Measurements from ENCODE around the gene CCR5AS.

The CCR5AS gene

GRCh38 chr3:46374755-46375154 is 32.1 kb downstream of the CCR5AS start:
- no peak for DNase-seq

- DNase-seq = no peak
Measured at GRCh38 chr3:46372492-46373359, 34.1 kb downstream of the CCR5AS start.

- DNase-seq = no peak
Measured at GRCh38 chr3:46371519-46372340, 35.1 kb downstream of the CCR5AS start.

- no peak for DNase-seq
Measured at GRCh38 chr3:46370839-46371518, 35.9 kb downstream of the CCR5AS start, which contains the start of gene CCR5. TSS of gene CCR5 (plus strand) at chr3:46370946. CDS start at chr3:46372903, 1,957 bp downstream.

- no peak for DNase-seq
Measured at GRCh38 chr3:46369675-46370132, 37.2 kb downstream of the CCR5AS start.

- DNase-seq = no peak
Measured at GRCh38 chr3:46369151-46369550, 37.7 kb downstream of the CCR5AS start.

- DNase-seq = no peak
Measured at GRCh38 chr3:46368569-46368968, 38.3 kb downstream of the CCR5AS start.

GRCh38 chr3:46367811-46368210 is 39.1 kb downstream of the CCR5AS start:
- DNase-seq = no peak

GRCh38 chr3:46365737-46366524 is 40.9 kb downstream of the CCR5AS start:
- DNase-seq = no peak

GRCh38 chr3:46365041-46365440 is 41.8 kb downstream of the CCR5AS start:
- DNase-seq = no peak

- no peak for DNase-seq
Measured at GRCh38 chr3:46361408-46362283, 45.2 kb downstream of the CCR5AS start.

- no peak for DNase-seq
Measured at GRCh38 chr3:46360907-46361306, 46.0 kb downstream of the CCR5AS start.

GRCh38 chr3:46359733-46360493 is 47.0 kb downstream of the CCR5AS start:
- DNase-seq = peak; percentile 12

GRCh38 chr3:46358466-46358865 is 48.4 kb downstream of the CCR5AS start:
- DNase-seq = no peak

GRCh38 chr3:46356909-46357308 is 50.0 kb downstream of the CCR5AS start:
- DNase-seq = no peak

- DNase-seq = no peak
Measured at GRCh38 chr3:46356276-46356675, 50.6 kb downstream of the CCR5AS start.

GRCh38 chr3:46354984-46355383 is 51.9 kb downstream of the CCR5AS start:
- no peak for DNase-seq

GRCh38 chr3:46354478-46354877 is 52.4 kb downstream of the CCR5AS start:
- no peak for DNase-seq

GRCh38 chr3:46353647-46354410 is 53.0 kb downstream of the CCR5AS start, which contains the start of gene CCR2:
TSS of gene CCR2 (plus strand) at chr3:46354111. CDS start at chr3:46357528, 3,417 bp downstream.
- no peak for DNase-seq

- DNase-seq = no peak
Measured at GRCh38 chr3:46353090-46353489, 53.8 kb downstream of the CCR5AS start.
